K562 (cell line): ENCODE data around the gene MTMR12. TPM values are rescaled to one million over a fixed set of nuclear protein-coding genes. Genes with fewer than 3 reads are reported as not detected.
A peak's percentile ranks its signal among the peaks of the same experiment; 100 is the strongest.

ENCODE experiments used
- ATAC-seq: fragments of 200-7000 bp; cut with Tn5 transposase; 3 replicates; pipeline ENCODE4 v1.9.1; 2020; ENCODE audit warnings: moderate library complexity
- BruUV-seq: library from RNA; stranded (reverse); fragments of 400-500 nt; replicated peaks from 2 replicates; lab custom pipeline; 2021; lab: Mats Ljungman, UMichigan
- CTCF ChIA-PET: fragments of 300-600 bp; formaldehyde crosslinking; extraction: SDS; loops from one replicate; lab custom pipeline; 2021; ENCODE audit warnings: low intra/inter-chr PET ratio; lab: Yijun Ruan, JAX
- POLR2A ChIA-PET: fragments of 300-600, 350-650 bp; sonication (Branson Sonifier 250); formaldehyde crosslinking; extraction: SDS; loops from one replicate; lab custom pipeline; 2021; ENCODE audit warnings: antibody characterized with exemption, inconsistent platforms; lab: Yijun Ruan, JAX
- DNase-seq, 4 experiments: peaks; one replicate each; pipeline versions ENCODE4 v3.0.0 to v3.0.0-alpha.2; 2011 to 2018; ENCODE audit warnings: low spot score in 3 of 4, mixed read lengths in 3 of 4; ENCODE audit errors: extremely low read depth in 1 of 4
- FAIRE-seq: peaks from 2 replicates; lab custom pipeline; 2011; peaks lifted over from hg19 to GRCh38; lab: Jason Lieb, UNC
- H2AFZ ChIP-seq: 2 replicates; pipeline ENCODE4 v1.6.0; 2011; ENCODE audit warnings: low read depth, low read length, control low read depth, inconsistent platforms
- H3K27ac ChIP-seq: fragments of 200-600 bp; 3 replicates; pipeline ENCODE4 v1.8.0; 2011; ENCODE audit warnings: low read depth, mild to moderate bottlenecking, control low read depth, inconsistent platforms, low read length, moderate library complexity, mixed read lengths; ENCODE audit errors: extremely low read depth
- H3K27me3 ChIP-seq, 2 experiments: fragments of 300-600 bp in 1 of 2; 2 replicates in 1 of 2; 3 replicates in 1 of 2; pipeline versions ENCODE4 v1.6.0 to v1.8.0; 2011; ENCODE audit warnings: inconsistent platforms in 2 of 2, low read length in 2 of 2, mild to moderate bottlenecking in 1 of 2, mixed read lengths in 1 of 2, moderate library complexity in 1 of 2; ENCODE audit not compliant: control insufficient read depth in 2 of 2, insufficient read depth in 2 of 2
- H3K36me3 ChIP-seq: fragments of 300-600 bp; 3 replicates; pipeline ENCODE4 v1.8.0; 2011; ENCODE audit warnings: mild to moderate bottlenecking, low read length, inconsistent platforms; ENCODE audit not compliant: control insufficient read depth, insufficient read depth
- H3K4me1 ChIP-seq, 2 experiments: fragments of 200-600 bp in 1 of 2; replicated peaks in 1 of 2; 2 replicates in 1 of 2; 3 replicates in 1 of 2; pipeline versions ENCODE4 v1.5.1 to v1.8.0; 2011; ENCODE audit warnings: inconsistent platforms in 2 of 2, low read length in 2 of 2, mild to moderate bottlenecking in 1 of 2, mixed read lengths in 1 of 2, moderate library complexity in 1 of 2; ENCODE audit not compliant: control insufficient read depth in 2 of 2, insufficient read depth in 2 of 2
- H3K4me2 ChIP-seq: 2 replicates; pipeline ENCODE4 v1.6.1; 2011; ENCODE audit warnings: low read length, control low read depth, inconsistent platforms, mixed read lengths; ENCODE audit not compliant: insufficient read depth
- H3K4me3 ChIP-seq: fragments of 200-600 bp; sonication (generic), shearing (Covaris generic); 2 replicates; pipeline ENCODE4 v1.5.1; 2016; ENCODE audit warnings: control low read depth, inconsistent platforms
- H3K79me2 ChIP-seq: fragments of 200-600 bp; 3 replicates; pipeline ENCODE4 v1.8.0; 2011; ENCODE audit warnings: low read length, inconsistent platforms; ENCODE audit not compliant: control insufficient read depth, insufficient read depth
- H3K9ac ChIP-seq, 2 experiments: 2 replicates each; pipeline versions ENCODE4 v1.6.0 to v1.6.1; 2011; ENCODE audit warnings: low read depth in 2 of 2, low read length in 2 of 2, control low read depth in 1 of 2, inconsistent platforms in 1 of 2, mild to moderate bottlenecking in 1 of 2, mixed read lengths in 1 of 2; ENCODE audit not compliant: insufficient read depth in 1 of 2
- H3K9me1 ChIP-seq: one replicate; pipeline ENCODE4 v1.6.0; 2011; ENCODE audit warnings: inconsistent platforms, mild to moderate bottlenecking, low read length, moderate library complexity; ENCODE audit not compliant: control insufficient read depth, insufficient read depth
- H3K9me3 ChIP-seq: replicated peaks from 2 replicates; pipeline ENCODE4 v1.5.1; 2011; ENCODE audit warnings: low read depth, low read length, inconsistent platforms; ENCODE audit not compliant: control insufficient read depth, insufficient read depth
- H4K20me1 ChIP-seq: replicated peaks from 2 replicates; pipeline ENCODE4 v1.6.1; 2011; ENCODE audit warnings: low read length, inconsistent platforms, mixed read lengths; ENCODE audit not compliant: control insufficient read depth, insufficient read depth
- ARID4B ChIP-seq: sonication (generic); formaldehyde crosslinking; IDR thresholded peaks from 2 replicates; pipeline ENCODE4 v1.8.0; 2022; ENCODE audit warnings: mild to moderate bottlenecking, missing genetic modification reagents
- BCLAF1 ChIP-seq, 2 experiments: fragments of 450-650 bp in 1 of 2; IDR thresholded peaks; 2 replicates each; pipeline ENCODE4 v1.6.1; 2011 to 2017; ENCODE audit warnings: low read depth in 2 of 2, antibody characterized with exemption in 1 of 2, borderline replicate concordance in 1 of 2, low read length in 1 of 2, mild to moderate bottlenecking in 1 of 2, mixed read lengths in 1 of 2; ENCODE audit not compliant: control insufficient read depth in 1 of 2
- CC2D1A ChIP-seq: fragments of 450-650 bp; IDR thresholded peaks from 2 replicates; pipeline ENCODE4 v1.6.1; 2017; ENCODE audit warnings: mild to moderate bottlenecking
- E2F8 ChIP-seq: fragments of 450-650 bp; IDR thresholded peaks from 2 replicates; pipeline ENCODE4 v1.7.1; 2018; ENCODE audit warnings: mild to moderate bottlenecking, low read depth; ENCODE audit not compliant: partially characterized antibody
- HDAC2 ChIP-seq: fragments of 450-650 bp; IDR thresholded peaks from 2 replicates; pipeline ENCODE4 v1.6.1; 2016; ENCODE audit warnings: mild to moderate bottlenecking
- HDAC3 ChIP-seq: fragments of 450-650 bp; IDR thresholded peaks from 2 replicates; pipeline ENCODE4 v1.6.1; 2018; ENCODE audit warnings: borderline replicate concordance, mild to moderate bottlenecking, moderate library complexity; ENCODE audit not compliant: partially characterized antibody
- HMGN3 ChIP-seq: IDR thresholded peaks from 2 replicates; pipeline ENCODE4 v1.6.1; 2011; ENCODE audit warnings: borderline replicate concordance, low read depth, mild to moderate bottlenecking, mixed read lengths, low read length; ENCODE audit not compliant: insufficient read length; ENCODE audit errors: extremely low read depth
- JUN ChIP-seq, 2 experiments: sonication (generic) in 1 of 2; formaldehyde crosslinking in 1 of 2; IDR thresholded peaks; 2 replicates each; pipeline versions ENCODE4 v1.6.1 to v1.8.0; 2012 to 2022; ENCODE audit warnings: borderline replicate concordance in 2 of 2, mild to moderate bottlenecking in 2 of 2, improper control_type of control experiment in 1 of 2, low read depth in 1 of 2, low read length in 1 of 2, missing genetic modification reagents in 1 of 2
- POLR2B ChIP-seq: fragments of 450-650 bp; IDR thresholded peaks from 2 replicates; pipeline ENCODE4 v1.6.1; 2018; ENCODE audit warnings: low read depth; ENCODE audit not compliant: partially characterized antibody
- RBFOX2 ChIP-seq: fragments of 200-400 bp; formaldehyde crosslinking; IDR thresholded peaks from 2 replicates; pipeline ENCODE4 v1.6.1; 2017; ENCODE audit warnings: low read depth, mild to moderate bottlenecking, low read length, moderate library complexity
- ZNF12 ChIP-seq: sonication (generic); formaldehyde crosslinking; IDR thresholded peaks from 2 replicates; pipeline ENCODE4 v1.4.0; 2020; ENCODE audit warnings: mild to moderate bottlenecking, missing genetic modification reagents
- WGBS: fragments of 100-300 bp; shearing (Covaris generic); methylation state at CpG from one replicate; pipeline ENCODE4 v1.1.6; 2016; ENCODE audit warnings: low coverage, mixed read lengths; ENCODE audit not compliant: insufficient coverage; ENCODE audit errors: missing lambda C conversion rate; 5-methylcytosine and 5-hydroxymethylcytosine counted together
- in situ Hi-C: fragments of 300-500 bp; cut with MboI; formaldehyde crosslinking; loops from 4 replicates; pipeline ENCODE4 v1.15.0; 2018; ENCODE audit warnings: inconsistent platforms, mixed read lengths
- intact Hi-C: fragments of 100-400 bp; cut with micrococcal nuclease; formaldehyde crosslinking; loops from 2 replicates; pipeline ENCODE4 v1.14.2; 2022
- polyA plus RNA-seq, 8 experiments: library from polyadenylated mRNA; depleted of rRNA in 4 of 8; stranded (reverse) in 5 of 8; unstranded in 3 of 8; fragments of >200 nt; fragmentation: Nextera tagmentation in 2 of 8; fragmentation: Illumina TruSeq in 1 of 8; extraction: Ambion mirVana in 2 of 8; extraction: Trizol in 1 of 8; gene quantifications; 2 replicates each; pipeline versions ENCODE4 v1.2.1 to v1.2.3, GENCODE V29; 2011 to 2014; ENCODE audit warnings: inconsistent platforms in 1 of 8, missing spikeins in 1 of 8
- total RNA-seq, 7 experiments: library from RNA; depleted of rRNA in 6 of 7; stranded (reverse); fragments of >200 nt in 6 of 7; fragmentation: Illumina TruSeq in 2 of 7; extraction: Trizol in 2 of 7; gene quantifications; 2 replicates each; pipeline versions ENCODE4 v1.2.1 to v1.2.3, GENCODE V29; 2011 to 2021; ENCODE audit warnings: low replicate concordance in 1 of 7

Gene MTMR12
- total and polyA plus RNA-seq, 9 of the 15 experiments (the other 6 are each of a cell fraction or from before 2014, with no cell fraction given) = 4.0 to 28.7 (median 17.1) TPM

- H3K36me3 ChIP-seq = peaks cover 68% of the 10 kb centered on the region; the same call in 2 of the 3 replicates
- no peak for ATAC-seq
- H3K27ac ChIP-seq = no peak overlapping the region
- intact Hi-C loops (no loop called here), in situ Hi-C loops (no loop called here)
- 0 out of 5 replicates have a peak, but pooled peaks cover 0 to under 1% of the 10 kb centered on the region in 2 experiments for H3K4me1 ChIP-seq
- WGBS = 87% methylated on average over 1 of the region's 1 CpG
- no peak for DNase-seq
- no peak overlapping the region for H3K4me3 ChIP-seq
- no peak overlapping the region for H3K4me2 ChIP-seq
- BruUV-seq = no TSS peak
- H4K20me1 ChIP-seq = no peaks in the 10 kb centered on the region
- peak; percentile 15 for FAIRE-seq
- H2AFZ ChIP-seq = no peak overlapping the region
- CTCF ChIA-PET = no interaction called here
- POLR2A ChIA-PET = interaction anchor here (0.5 to 1.4 kb wide), 3 partner anchors 10 to 17 kb away, joined by 3 to 5 read pairs (median 3); no protein-coding TSS in a partner anchor
- no peaks in the 10 kb centered on the region for H3K79me2 ChIP-seq
- no peaks in the 10 kb centered on the region for H3K27me3 ChIP-seq
- no peaks in the 10 kb centered on the region for H3K9me1 ChIP-seq
- no peak overlapping the region; a peak in 1 of 4 replicates for H3K9ac ChIP-seq
- no peaks in the 10 kb centered on the region for H3K9me3 ChIP-seq
- TF ChIP-seq HMGN3 (no peak), ZNF12 (CRISPR knock-in tag) (no peak), JUN (IDR thresholded peaks at IDR 0.05; ENCODE audit: borderline replicate concordance, low read depth, low read length) (no peak), JUN (CRISPR knock-in tag; IDR thresholded peaks at IDR 0.05; ENCODE audit: borderline replicate concordance) (no peak), HDAC3 (no peak), RBFOX2 (no peak), HDAC2 (no peak), CC2D1A (no peak), ARID4B (CRISPR knock-in tag) (no peak), BCLAF1 (IDR thresholded peaks at IDR 0.05; ENCODE audit: borderline replicate concordance in 1 of 2, control insufficient read depth in 1 of 2, low read depth in 2 of 2, low read length in 1 of 2) (no peak), E2F8 (no peak), POLR2B (no peak)
Measured at GRCh38 chr5:32270946-32271345, 41.8 kb downstream of the MTMR12 start.
